LNCAP (cell line): Measurements from ENCODE around the gene TBC1D17.

Experiments used
- TF ChIP-seq, protein P1 (sequence below): fragments of 450-650 bp; IDR thresholded peaks from 2 replicates; pipeline ENCODE4 v1.5.1; 2017; ENCODE audit warnings: mild to moderate bottlenecking

TBC1D17 gene

DNA sequence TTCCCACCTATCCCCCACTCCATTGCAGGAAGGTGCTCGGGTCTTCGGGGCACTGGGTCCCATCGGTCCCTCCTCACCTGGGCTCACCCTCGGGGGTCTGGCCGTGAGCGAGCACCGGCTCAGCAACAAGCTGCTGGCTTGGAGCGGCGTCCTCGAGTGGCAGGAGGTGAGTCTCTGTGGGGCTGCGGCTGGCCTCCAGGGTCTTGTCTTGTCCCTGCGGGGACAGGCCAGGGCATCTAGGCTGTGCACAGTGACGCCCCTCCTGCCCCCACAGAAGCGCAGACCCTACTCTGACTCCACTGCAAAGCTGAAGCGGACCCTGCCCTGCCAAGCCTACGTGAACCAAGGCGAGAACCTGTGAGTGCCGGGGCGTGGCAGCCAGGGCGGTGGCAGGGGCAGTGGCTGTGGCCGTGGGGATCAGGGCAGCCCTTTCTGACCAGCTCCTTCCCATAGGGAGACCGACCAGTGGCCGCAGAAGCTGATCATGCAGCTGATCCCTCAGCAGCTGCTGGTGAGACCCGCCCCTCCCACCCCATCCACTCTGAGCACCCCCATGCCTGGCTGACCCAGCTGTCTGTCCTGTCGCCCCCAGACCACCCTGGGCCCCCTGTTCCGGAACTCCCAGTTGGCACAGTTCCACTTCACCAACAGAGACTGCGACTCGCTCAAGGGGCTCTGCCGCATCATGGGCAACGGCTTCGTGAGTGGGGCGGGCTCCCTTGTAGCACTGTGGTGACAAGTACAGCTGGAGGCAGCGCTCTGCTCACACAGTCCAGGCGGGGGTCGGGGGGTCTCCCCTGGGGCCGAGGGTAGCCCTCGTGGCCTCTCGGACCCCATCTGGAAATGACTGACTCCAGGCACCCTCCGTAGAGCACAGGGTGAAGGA, 22.9 kb upstream of the TBC1D17 start:
- TF ChIP-seq, protein P1, sequence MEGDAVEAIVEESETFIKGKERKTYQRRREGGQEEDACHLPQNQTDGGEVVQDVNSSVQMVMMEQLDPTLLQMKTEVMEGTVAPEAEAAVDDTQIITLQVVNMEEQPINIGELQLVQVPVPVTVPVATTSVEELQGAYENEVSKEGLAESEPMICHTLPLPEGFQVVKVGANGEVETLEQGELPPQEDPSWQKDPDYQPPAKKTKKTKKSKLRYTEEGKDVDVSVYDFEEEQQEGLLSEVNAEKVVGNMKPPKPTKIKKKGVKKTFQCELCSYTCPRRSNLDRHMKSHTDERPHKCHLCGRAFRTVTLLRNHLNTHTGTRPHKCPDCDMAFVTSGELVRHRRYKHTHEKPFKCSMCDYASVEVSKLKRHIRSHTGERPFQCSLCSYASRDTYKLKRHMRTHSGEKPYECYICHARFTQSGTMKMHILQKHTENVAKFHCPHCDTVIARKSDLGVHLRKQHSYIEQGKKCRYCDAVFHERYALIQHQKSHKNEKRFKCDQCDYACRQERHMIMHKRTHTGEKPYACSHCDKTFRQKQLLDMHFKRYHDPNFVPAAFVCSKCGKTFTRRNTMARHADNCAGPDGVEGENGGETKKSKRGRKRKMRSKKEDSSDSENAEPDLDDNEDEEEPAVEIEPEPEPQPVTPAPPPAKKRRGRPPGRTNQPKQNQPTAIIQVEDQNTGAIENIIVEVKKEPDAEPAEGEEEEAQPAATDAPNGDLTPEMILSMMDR, result no peak

DNA sequence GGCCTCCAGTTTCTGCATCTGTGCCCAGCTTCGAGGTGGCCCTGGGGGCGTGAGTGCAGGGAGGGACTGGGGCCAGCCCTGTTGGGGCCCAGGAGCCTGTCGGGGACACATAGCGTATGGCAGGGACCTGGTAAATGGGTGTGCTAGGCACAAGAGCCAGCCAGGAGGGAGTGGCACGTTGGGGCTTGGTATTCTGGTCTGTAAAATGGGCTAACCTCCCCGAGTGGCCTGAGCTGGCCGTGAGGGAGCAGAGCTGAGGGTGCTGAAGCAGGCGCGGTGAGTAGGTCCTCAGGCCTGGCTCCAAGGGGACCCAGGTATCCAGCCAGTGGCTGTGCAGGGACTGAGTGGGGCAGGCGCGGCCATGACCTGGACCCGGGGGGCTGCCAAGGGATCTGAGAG, 22.2 kb upstream of the TBC1D17 start:
- TF ChIP-seq, protein P1, result no peak

DNA sequence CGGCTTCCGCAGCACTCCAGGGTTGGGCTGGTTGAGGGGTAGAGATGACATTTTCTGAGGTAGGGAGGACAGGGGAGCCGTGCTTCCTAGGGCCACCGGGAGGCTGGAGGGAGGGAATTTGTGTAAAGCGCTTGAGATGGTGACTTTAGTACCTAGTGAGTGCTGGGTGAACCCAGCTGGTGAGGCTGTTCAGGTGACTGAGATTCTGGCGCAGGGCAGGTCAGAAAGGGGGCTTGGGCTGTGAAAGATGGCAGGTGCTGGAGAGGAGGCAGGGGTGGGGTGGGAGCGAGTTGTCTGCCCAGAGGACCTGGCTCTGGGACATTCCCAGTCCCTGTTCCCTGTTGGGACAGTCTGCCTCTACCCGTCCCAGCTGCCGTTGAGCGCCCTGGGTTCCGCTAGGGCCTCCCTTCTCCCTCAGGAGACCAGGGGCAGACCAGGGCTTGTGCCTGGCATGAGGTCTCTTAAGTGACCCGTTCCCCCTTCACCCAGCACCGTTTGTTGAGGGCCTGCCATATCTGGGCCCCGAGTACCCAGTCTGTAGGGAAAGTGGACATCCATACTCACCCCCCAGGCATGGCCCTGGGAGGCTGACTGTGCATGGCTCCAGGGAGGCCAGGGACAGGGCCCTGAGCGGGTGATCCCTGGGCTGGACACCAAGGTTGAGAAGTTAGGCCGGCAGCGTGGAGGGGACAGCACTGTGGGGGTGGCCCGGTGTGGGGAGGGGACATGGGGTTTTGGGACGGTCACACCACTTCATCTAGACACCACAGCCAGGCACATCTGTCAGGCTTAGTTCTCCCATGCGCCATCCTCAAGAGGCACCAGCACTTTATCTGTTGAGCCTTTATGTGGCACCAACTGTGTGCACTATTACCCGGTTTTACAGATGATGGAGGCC, 21.6 kb upstream of the TBC1D17 start:
- TF ChIP-seq, protein P1, result no peak

DNA sequence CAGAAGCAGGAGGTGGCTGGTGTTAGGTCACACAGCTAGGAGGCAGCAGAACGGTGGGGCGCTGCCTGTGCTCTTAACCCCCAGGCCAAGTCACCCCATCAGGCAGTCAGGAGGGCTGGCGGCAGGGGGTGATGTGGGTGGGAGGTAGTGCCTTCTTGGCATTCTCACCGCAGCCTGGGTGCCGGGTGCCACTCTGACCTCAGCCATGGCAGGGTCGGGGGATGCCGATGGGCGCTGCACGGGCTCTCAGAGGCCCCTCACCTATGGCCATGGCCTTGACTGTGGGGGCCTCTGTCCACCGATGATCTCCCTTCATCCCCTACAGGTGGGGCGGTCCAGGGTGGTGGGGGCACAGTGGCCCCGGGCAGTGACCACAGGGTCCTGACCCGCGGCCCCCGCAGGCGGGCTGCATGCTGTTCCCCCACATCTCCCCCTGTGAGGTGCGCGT, 20.9 kb upstream of the TBC1D17 start:
- TF ChIP-seq, protein P1, result no peak

DNA sequence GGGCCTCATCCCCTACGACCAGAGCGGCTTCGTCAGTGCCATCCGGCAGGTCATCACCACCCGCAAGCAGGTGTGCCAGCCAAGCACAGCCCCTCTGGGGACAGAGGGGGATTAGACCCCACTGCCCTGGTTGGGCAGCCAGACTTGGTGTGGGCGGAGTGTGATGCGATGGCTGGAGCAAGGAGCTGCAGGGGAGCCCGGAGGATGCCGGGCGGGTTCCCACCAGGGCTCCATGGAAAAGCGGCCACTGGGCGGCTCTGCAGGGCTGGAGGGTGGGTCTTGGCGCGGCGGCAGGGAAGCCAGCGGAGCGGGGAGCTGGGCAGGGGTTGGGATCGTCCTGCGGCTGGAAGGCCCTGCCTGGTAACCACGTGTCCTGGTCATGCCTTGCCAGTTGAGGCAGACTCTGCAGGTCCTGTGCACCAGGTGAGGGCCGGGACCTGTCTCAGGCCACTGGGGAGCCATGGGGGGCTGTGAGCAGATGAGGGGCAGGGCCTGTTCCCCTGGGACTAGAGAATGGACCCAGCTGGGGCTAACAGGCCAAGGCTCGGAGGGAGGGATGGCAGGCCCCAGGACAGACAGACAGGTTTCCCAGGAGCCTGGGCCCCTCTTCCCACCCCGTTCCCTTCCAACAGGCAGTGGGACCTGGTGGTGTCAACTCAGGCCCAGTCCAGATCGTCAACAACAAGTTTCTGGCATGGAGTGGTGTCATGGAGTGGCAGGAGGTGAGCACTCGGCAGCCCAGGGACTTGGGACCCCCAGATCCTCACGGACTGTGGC, 20.3 kb upstream of the TBC1D17 start:
- TF ChIP-seq, protein P1, result no peak

DNA sequence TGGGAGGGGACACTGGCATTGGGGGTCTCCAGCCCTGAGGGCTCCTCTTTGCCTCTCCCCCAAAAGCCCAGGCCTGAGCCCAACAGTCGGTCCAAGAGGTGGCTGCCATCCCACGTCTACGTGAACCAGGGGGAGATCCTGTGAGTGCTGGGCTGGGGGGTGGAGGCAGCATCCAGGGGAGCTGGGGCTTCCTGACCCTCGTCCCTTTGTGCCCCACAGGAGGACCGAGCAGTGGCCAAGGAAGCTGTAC, 19.7 kb upstream of the TBC1D17 start:
- TF ChIP-seq, protein P1, result no peak
